GM08714 (cell line): ENCODE data around the gene CD81.

Experiments
- H3K4me3 ChIP-seq: fragments of 200-500 bp; sonication (Bioruptor generic); 2 replicates; pipeline ENCODE4 v1.5.1; 2014; ENCODE audit warnings: mild to moderate bottlenecking, low read length, inconsistent platforms
- ZNF274 ChIP-seq: IDR thresholded peaks from 2 replicates; pipeline ENCODE4 v1.6.1; 2012; ENCODE audit warnings: mild to moderate bottlenecking, low read depth, low read length

Gene CD81

GRCh38 chr11:2428322-2428795 lies 51.2 kb downstream of the CD81 start:
- TF ChIP-seq ZNF274, result no peak
- H3K4me3 ChIP-seq, result no peak overlapping the region

- H3K4me3 ChIP-seq, result no peak overlapping the region
- no peak for TF ChIP-seq ZNF274
Observed at GRCh38 chr11:2431395-2431794, 54.3 kb downstream of the CD81 start.

GRCh38 chr11:2432171-2432621 lies 55.1 kb downstream of the CD81 start:
- no peak for TF ChIP-seq ZNF274
- no peak overlapping the region for H3K4me3 ChIP-seq

DNA sequence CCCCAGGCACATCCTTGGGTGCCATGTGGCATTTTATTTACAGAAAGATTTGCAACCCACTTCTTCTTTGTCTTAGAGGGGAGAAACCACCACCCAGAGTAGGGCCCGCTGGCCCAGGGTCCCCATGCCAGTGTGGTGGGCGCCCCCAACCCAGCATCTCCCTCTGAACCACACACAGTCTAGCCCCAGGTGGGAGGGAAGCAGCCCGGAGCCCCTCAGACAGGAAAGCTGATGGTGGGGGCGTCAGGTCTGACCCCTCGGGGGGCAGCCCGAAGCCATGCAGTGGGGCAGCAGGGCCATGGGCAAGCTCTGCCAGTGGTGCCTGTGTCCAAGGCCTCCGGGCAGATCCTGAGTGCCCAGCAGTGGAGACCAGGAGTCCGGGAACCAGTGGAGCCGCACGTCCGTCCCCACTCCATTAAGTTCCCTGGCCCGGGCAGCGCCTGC lies 55.5 kb downstream of the CD81 start:
- TF ChIP-seq ZNF274, result no peak
- no peak overlapping the region for H3K4me3 ChIP-seq

DNA sequence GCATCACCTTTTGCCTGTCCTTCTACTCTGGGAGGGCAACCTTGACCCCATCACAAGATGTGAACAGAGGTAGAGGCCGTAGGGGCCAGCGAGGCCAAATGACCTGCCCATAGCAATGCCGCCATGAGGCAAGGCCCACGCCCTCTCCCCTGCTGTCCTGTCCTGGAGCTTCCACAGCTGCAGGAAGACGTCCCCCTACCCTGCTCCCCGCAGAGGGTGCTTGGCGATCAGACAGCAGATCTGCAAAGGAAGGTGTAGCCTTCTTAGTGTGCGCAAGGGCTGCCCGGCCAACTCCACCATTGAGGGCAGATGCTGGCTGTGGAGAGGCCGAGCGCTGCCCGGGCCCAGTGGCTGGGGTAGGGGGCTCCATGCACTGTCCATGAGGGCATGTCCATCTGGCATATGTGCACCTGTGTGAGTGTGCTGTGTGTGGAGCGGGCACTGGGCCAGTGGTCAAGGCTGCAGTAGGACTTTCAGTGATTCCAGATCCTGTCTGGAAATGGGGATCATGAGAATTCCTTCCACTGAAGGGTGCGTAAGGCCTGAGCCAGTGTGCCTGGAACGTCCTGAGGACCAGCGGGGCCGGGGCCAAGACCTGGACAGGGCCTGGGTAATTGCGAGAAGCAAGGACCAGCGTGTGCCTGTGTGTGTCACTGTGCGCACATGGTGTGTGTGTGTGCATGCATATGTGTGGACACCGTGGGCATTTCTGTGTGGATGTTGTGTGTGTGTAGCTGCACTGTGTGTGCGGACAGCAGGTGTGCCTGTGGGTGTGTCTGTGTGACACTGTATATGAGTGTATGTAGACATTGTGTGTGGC lies 56.2 kb downstream of the CD81 start:
- no peak for TF ChIP-seq ZNF274
- no peak overlapping the region for H3K4me3 ChIP-seq

- TF ChIP-seq ZNF274, result no peak
- no peak overlapping the region for H3K4me3 ChIP-seq
Observed at GRCh38 chr11:2434008-2434407, 56.9 kb downstream of the CD81 start.

DNA sequence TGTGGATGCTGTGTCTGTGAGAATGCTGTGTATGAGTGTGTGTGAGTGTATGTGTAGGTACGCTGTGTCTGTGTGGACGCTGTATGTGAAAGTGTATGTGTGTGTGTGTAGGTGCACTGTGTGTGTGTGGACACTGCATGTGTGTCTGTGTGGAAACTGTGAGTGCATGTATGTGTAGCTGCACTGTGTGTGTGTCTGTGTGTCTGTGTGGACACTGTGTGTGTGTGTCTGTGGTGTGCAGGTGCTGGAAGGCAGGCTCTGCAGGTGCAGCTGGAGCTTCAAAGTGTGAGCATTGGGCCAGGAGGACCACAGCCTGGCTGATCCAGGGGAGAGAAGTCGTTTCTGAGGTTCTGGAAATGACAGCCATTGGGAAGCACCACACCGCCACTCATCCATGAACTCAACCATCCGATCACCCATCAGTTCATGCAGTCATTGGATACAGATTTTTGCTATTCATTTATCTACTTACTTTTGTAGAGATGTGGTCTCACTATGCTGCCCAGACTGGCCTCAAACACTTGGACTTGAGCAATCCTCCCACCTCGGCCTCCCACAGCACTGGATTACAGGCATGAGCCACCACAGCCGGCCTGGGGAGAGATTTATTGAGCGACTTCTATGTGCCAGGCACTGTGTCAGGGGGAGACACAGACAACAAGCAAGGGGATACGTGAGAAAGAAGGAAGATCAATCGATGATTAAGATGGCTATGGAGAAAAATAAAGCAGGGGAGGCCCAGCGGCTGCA lies 57.6 kb downstream of the CD81 start:
- no peak for TF ChIP-seq ZNF274
- no peak overlapping the region for H3K4me3 ChIP-seq

DNA sequence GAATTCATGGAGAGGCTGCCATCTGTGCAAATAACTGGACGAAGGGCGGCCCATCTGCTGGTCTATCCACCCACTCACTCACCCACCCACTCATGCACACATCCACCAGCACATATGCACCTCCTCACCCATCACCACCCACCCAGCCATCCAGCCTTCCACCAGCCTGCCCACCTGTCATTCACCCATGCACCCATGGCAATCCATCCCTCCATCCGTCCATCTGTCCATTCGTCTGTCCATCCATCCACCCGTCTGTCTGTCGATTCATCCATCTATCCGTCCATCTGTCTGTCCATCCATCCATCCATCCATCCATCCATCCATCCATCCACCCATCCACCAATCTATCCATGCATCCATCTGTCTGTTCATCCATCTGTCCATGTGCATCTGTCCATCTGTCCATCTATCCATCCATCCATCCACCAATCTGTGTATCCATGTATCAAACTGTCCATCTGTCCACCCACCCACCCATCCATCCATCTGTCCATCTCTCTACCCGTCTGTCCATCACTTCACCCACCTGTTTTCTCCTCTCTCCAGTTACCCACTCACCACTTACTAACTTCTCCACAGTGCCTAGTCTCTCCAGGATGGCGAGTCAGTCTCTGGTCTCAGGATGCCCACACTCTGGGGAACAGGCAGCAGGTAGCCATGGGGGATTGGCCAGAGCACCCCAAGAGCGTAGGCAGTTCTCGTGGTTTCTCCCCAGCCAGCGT lies 58.3 kb downstream of the CD81 start:
- no peak for TF ChIP-seq ZNF274
- no peak overlapping the region for H3K4me3 ChIP-seq

DNA sequence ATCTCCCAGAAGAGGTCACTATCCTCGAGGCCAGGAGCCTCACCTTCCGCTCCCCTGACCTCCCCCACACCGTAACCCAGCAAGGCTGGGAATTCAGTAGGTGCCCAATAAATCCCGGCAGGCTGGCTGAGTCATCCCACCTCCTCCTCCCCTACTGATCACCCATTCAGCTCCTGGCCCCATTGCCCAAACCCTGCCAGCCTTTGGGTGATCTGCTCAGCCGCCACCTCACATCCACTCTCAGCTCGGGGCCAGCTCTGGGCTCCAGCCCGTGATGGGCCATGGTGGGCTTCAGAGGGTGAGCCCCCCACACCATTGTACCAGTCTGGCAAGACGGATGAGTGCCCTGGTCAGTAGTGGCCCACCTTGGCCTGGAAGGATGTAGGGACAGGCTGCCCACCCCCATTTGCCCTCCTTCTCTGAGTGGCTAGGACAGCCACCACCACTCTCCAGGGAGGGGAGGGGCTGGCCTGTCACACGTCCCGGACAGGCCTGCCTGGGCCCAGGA lies 59.0 kb downstream of the CD81 start:
- H3K4me3 ChIP-seq, result no peak overlapping the region
- no peak for TF ChIP-seq ZNF274

DNA sequence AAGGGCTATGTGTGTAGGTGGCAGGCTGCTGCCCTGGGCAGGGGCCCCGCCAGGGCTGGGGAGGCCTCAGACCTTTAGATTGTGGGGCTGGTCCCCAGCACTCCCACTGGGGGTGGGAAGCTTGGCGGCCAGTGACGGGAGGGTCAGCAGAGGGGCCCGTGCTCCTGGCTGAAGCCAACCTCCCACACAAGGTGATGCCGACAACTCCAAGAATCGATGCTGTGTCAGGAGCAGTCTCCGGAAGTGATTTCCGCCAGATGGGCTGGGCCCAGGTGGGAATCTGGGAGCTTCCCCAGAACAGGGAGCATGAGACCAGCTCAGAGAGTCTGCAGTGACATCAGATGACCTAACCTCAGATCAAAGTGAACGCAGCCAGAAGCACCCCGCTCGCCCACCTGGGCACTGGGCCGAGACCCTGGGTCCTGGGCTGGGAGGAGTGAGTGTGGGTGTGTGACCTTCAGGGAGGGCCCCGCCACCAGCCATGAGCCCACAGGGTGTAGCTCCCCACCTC lies 59.5 kb downstream of the CD81 start:
- H3K4me3 ChIP-seq, result no peak overlapping the region
- no peak for TF ChIP-seq ZNF274

- no peak for TF ChIP-seq ZNF274
- no peak overlapping the region for H3K4me3 ChIP-seq
Observed at GRCh38 chr11:2437516-2437915, 60.4 kb downstream of the CD81 start.

- H3K4me3 ChIP-seq, result no peak overlapping the region
- no peak for TF ChIP-seq ZNF274
Observed at GRCh38 chr11:2439820-2440219, 62.7 kb downstream of the CD81 start.

DNA sequence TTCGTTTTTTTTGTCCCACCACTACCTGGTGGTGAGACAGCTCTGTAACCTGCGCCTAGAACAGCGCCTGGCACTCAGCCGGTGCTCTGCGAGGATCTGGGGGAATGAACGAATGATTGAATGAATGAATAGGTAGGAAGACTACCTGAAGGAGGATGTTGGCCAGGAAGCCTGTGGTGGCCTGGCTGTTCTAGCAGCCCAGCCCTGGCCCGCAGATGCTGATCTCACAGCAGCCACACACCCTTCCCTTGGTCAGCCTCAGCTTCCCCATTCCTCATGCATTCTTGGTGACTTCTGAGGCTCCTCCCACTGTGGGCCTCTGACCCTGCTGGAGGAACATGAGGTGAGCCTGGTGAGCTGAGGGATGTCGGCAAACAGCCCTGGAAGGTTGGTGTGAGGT lies 63.5 kb downstream of the CD81 start:
- H3K4me3 ChIP-seq, result no peak overlapping the region
- TF ChIP-seq ZNF274, result no peak

- TF ChIP-seq ZNF274, result no peak
- H3K4me3 ChIP-seq, result no peak overlapping the region
Observed at GRCh38 chr11:2441171-2441570, 64.1 kb downstream of the CD81 start.
